Measurements from ENCODE around the gene SNX9.

DNA sequence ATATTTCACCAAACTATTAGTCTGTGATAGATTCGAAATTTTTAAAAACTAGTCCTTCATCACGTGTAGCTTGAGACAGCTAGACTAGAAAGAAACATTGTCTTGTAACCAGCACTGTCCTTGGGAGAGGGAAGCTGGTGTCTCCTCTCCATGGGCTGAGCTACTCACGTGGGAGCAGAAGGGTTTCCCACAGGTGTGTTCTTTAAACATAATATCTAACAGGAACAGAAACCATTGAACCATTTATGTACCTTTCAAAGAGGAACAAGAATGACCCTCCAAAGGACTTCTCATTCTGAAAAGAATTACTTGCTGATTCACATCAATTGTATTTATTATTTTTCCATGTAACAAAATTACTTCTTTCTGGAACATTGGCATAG lies 86.2 kb downstream of the SNX9 start:
- TF ChIP-seq YY1 (IDR thresholded peaks at IDR 0.05; ENCODE audit: low read depth) (no peak), CREB1 (IDR thresholded peaks at IDR 0.05; ENCODE audit: low read depth) (no peak), EP300 (IDR thresholded peaks at IDR 0.05; ENCODE audit: borderline replicate concordance) (no peak)
- TF ChIP-seq, protein P1, sequence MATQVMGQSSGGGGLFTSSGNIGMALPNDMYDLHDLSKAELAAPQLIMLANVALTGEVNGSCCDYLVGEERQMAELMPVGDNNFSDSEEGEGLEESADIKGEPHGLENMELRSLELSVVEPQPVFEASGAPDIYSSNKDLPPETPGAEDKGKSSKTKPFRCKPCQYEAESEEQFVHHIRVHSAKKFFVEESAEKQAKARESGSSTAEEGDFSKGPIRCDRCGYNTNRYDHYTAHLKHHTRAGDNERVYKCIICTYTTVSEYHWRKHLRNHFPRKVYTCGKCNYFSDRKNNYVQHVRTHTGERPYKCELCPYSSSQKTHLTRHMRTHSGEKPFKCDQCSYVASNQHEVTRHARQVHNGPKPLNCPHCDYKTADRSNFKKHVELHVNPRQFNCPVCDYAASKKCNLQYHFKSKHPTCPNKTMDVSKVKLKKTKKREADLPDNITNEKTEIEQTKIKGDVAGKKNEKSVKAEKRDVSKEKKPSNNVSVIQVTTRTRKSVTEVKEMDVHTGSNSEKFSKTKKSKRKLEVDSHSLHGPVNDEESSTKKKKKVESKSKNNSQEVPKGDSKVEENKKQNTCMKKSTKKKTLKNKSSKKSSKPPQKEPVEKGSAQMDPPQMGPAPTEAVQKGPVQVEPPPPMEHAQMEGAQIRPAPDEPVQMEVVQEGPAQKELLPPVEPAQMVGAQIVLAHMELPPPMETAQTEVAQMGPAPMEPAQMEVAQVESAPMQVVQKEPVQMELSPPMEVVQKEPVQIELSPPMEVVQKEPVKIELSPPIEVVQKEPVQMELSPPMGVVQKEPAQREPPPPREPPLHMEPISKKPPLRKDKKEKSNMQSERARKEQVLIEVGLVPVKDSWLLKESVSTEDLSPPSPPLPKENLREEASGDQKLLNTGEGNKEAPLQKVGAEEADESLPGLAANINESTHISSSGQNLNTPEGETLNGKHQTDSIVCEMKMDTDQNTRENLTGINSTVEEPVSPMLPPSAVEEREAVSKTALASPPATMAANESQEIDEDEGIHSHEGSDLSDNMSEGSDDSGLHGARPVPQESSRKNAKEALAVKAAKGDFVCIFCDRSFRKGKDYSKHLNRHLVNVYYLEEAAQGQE (IDR thresholded peaks at IDR 0.05; ENCODE audit: low read depth) = no peak
- TF ChIP-seq, protein P2, sequence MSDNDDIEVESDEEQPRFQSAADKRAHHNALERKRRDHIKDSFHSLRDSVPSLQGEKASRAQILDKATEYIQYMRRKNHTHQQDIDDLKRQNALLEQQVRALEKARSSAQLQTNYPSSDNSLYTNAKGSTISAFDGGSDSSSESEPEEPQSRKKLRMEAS (IDR thresholded peaks at IDR 0.05) = no peak

All from Ishikawa (cell line).